ENCODE data around the gene GPR171. TPM values are rescaled to one million over a fixed set of nuclear protein-coding genes. Genes with fewer than 3 reads are reported as not detected.

Gene GPR171
- total RNA-seq, 1 experiment from 2014 or later = not detected

DNA sequence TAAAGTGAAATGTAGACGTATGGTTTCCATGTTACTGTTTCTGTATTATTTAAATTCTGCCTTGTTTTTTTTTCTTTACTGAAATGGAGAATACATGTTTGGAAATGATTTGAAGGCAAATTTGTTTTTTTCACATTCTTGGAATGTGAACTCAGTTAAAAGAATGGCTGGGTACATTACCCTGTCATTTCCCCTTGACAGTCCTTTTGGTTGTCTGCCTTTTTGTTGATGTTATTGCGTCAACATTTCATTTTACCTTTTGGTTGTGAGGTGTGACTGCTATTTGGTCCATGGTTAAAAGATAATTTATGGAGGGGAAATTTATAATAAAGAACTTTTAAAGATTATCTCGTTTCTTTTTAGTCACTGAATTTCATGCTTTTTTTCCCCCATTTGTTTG is 3.2 kb upstream of the GPR171 start:
- ChIA-PET CTCF (no interaction called here), POLR2A (ENCODE audit: unreplicated experiment) (no interaction called here)
- no peaks in the 10 kb centered on the region for H3K36me3 ChIP-seq (ENCODE audit: low read depth, low read length)
- BruUV-seq (replicated peaks) = no TSS peak
- H3K9me3 ChIP-seq (ENCODE audit: low read length) = no peaks in the 10 kb centered on the region
- H3K4me2 ChIP-seq (ENCODE audit: low read length) = no peak overlapping the region
- no peaks in the 10 kb centered on the region for H3K27me3 ChIP-seq (ENCODE audit: low read length)
- intact Hi-C loops (cut with micrococcal nuclease) = no loop called here
- H3K79me2 ChIP-seq (ENCODE audit: low read length) = no peaks in the 10 kb centered on the region
- H3K9ac ChIP-seq (ENCODE audit: low read length) = no peak overlapping the region
- no peak for DNase-seq
- no peak overlapping the region for H3K4me3 ChIP-seq (ENCODE audit: low read length)
- no peak for TF ChIP-seq EZH2phosphoT487 (IDR thresholded peaks at IDR 0.05; ENCODE audit: borderline replicate concordance, low read length)
- no peaks in the 10 kb centered on the region for H3K9me2 ChIP-seq (replicated peaks; ENCODE audit: low read length)
- no peaks in the 10 kb centered on the region for H3F3A ChIP-seq (ENCODE audit: low read length, unreplicated experiment)
- no peak overlapping the region for H3K27ac ChIP-seq (ENCODE audit: low read length)
- no peaks in the 10 kb centered on the region for H4K20me1 ChIP-seq (ENCODE audit: low read length)
- no peak overlapping the region for H2AFZ ChIP-seq (ENCODE audit: low read length)
- no peaks in the 10 kb centered on the region for H3K4me1 ChIP-seq (ENCODE audit: insufficient read depth, low read length)
- ATAC-seq = no peak

DNA sequence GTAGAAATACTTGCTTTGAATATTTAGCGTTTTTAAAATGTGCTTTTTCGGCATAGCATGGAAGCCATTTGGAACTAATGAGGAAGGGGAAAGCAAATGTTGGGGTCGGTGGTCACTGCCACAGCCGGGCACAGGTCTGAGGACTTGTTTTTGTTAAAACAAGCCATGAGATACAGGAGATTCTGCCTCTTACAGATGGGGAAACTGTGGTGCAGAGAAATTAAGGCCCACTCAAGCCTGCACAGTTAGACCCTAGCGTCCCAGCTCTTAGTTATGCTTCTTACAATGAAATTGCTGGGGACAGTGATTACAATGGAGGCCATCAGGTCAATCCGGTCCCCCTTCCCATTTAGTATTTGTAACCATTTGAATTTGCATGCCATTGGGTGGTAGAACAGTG is 2.5 kb upstream of the GPR171 start:
- Histone ChIP-seq H3K27ac (ENCODE audit: low read length) (no peak overlapping the region), H3K4me1 (ENCODE audit: insufficient read depth, low read length) (no peaks in the 10 kb centered on the region), H3K9me2 (replicated peaks; ENCODE audit: low read length) (no peaks in the 10 kb centered on the region), H3K4me3 (ENCODE audit: low read length) (no peak overlapping the region), H3K27me3 (ENCODE audit: low read length) (no peaks in the 10 kb centered on the region), H2AFZ (ENCODE audit: low read length) (no peak overlapping the region), H3K4me2 (ENCODE audit: low read length) (no peak overlapping the region), H3F3A (ENCODE audit: low read length, unreplicated experiment) (no peaks in the 10 kb centered on the region), H3K9ac (ENCODE audit: low read length) (no peak overlapping the region), H3K79me2 (ENCODE audit: low read length) (no peaks in the 10 kb centered on the region), H4K20me1 (ENCODE audit: low read length) (no peaks in the 10 kb centered on the region), H3K36me3 (ENCODE audit: low read depth, low read length) (no peaks in the 10 kb centered on the region), H3K9me3 (ENCODE audit: low read length) (no peaks in the 10 kb centered on the region)
- intact Hi-C loops (cut with micrococcal nuclease) = no loop called here
- BruUV-seq (replicated peaks) = no TSS peak
- no peak for DNase-seq
- ATAC-seq = no peak
- ChIA-PET CTCF (no interaction called here), POLR2A (ENCODE audit: unreplicated experiment) (no interaction called here)
- no peak for TF ChIP-seq EZH2 (IDR thresholded peaks at IDR 0.05; ENCODE audit: low read length, unreplicated experiment)
- TF ChIP-seq EZH2phosphoT487 (IDR thresholded peaks at IDR 0.05; ENCODE audit: borderline replicate concordance, low read length) = no peak
- TF ChIP-seq, protein P1, sequence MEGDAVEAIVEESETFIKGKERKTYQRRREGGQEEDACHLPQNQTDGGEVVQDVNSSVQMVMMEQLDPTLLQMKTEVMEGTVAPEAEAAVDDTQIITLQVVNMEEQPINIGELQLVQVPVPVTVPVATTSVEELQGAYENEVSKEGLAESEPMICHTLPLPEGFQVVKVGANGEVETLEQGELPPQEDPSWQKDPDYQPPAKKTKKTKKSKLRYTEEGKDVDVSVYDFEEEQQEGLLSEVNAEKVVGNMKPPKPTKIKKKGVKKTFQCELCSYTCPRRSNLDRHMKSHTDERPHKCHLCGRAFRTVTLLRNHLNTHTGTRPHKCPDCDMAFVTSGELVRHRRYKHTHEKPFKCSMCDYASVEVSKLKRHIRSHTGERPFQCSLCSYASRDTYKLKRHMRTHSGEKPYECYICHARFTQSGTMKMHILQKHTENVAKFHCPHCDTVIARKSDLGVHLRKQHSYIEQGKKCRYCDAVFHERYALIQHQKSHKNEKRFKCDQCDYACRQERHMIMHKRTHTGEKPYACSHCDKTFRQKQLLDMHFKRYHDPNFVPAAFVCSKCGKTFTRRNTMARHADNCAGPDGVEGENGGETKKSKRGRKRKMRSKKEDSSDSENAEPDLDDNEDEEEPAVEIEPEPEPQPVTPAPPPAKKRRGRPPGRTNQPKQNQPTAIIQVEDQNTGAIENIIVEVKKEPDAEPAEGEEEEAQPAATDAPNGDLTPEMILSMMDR (conservative IDR thresholded peaks at IDR 0.05; ENCODE audit: low read depth, low read length) = no peak

DNA sequence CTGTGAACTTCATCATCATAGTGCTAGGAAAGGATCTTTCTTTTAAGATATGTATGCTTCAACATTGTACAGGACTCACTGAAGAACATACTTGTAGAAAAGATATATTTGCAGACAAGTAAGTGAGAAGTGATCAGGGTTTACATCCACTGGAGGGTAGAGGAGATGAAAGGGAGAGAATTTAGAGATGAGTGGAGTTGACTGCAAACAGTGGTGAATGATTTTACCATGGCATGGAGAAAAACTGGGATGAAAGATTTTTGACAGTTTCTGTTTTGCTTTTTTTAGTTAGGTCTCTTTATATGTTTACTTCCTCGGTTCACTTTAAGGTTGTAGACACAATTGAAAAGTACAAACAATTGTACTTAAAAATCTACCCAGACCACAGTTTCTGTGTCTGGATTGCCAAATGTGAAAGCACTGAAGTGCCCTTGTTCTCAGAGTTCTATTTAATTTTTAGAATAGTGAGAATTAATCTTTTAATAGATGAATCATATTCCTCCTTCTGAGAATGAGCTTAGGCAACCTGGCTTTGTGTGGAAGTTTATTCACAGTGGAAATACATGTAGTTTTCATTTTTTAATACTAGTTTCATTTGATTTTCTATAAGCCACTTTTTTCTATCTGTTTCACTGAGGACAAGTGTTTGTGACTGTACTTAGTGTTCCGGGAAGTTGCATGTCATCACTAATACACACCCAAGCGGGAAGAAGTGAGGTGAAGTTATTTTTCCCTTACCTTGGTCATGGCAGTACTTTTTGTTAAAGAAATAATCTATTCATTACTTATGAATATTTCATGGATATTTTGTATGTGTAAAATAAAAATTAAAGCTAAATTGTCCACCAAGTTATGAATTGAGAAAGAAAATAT is 1.8 kb upstream of the GPR171 start:
- ChIA-PET POLR2A (ENCODE audit: unreplicated experiment) (no interaction called here), CTCF (no interaction called here)
- Histone ChIP-seq H4K20me1 (ENCODE audit: low read length) (no peaks in the 10 kb centered on the region), H3K27ac (ENCODE audit: low read length) (no peak overlapping the region), H3K9me3 (ENCODE audit: low read length) (no peaks in the 10 kb centered on the region), H3K36me3 (ENCODE audit: low read depth, low read length) (no peaks in the 10 kb centered on the region), H3K4me3 (ENCODE audit: low read length) (no peak overlapping the region), H3F3A (ENCODE audit: low read length, unreplicated experiment) (no peaks in the 10 kb centered on the region), H3K4me1 (ENCODE audit: insufficient read depth, low read length) (no peaks in the 10 kb centered on the region), H3K4me2 (ENCODE audit: low read length) (no peak overlapping the region), H3K9ac (ENCODE audit: low read length) (no peak overlapping the region), H3K9me2 (replicated peaks; ENCODE audit: low read length) (no peaks in the 10 kb centered on the region), H3K27me3 (ENCODE audit: low read length) (no peaks in the 10 kb centered on the region), H2AFZ (ENCODE audit: low read length) (no peak overlapping the region), H3K79me2 (ENCODE audit: low read length) (no peaks in the 10 kb centered on the region)
- DNase-seq = no peak
- no peak for TF ChIP-seq EZH2phosphoT487 (IDR thresholded peaks at IDR 0.05; ENCODE audit: borderline replicate concordance, low read length)
- TF ChIP-seq, protein P1 (conservative IDR thresholded peaks at IDR 0.05; ENCODE audit: low read depth, low read length) = no peak
- TF ChIP-seq EZH2 (IDR thresholded peaks at IDR 0.05; ENCODE audit: low read length, unreplicated experiment) = no peak
- no TSS peak for BruUV-seq (replicated peaks)
- ATAC-seq = no peak
- intact Hi-C loops (cut with micrococcal nuclease) = no loop called here
